Left ventricle myocardium inferior (tissue), 1 donor: Measurements from ENCODE around the gene PNRC2. TPM values are rescaled to one million over a fixed set of nuclear protein-coding genes. Genes with fewer than 3 reads are reported as not detected.

Experiments used
- DNase-seq: peaks from one replicate; pipeline ENCODE4 v3.0.0-alpha.2; 2020
- H3K27ac ChIP-seq: fragments of 200-600 bp; replicated peaks from 2 replicates; pipeline ENCODE4 v1.8.0; 2021
- H3K27me3 ChIP-seq: fragments of 200-600 bp; 2 replicates; pipeline ENCODE4 v1.8.0; 2021; ENCODE audit warnings: low read depth
- H3K36me3 ChIP-seq: fragments of 200-600 bp; 2 replicates; pipeline ENCODE4 v1.8.0; 2021
- H3K4me1 ChIP-seq: fragments of 200-600 bp; 2 replicates; pipeline ENCODE4 v1.8.0; 2021
- H3K4me3 ChIP-seq: fragments of 200-600 bp; 2 replicates; pipeline ENCODE4 v1.8.0; 2021; ENCODE audit warnings: mild to moderate bottlenecking, moderate library complexity
- H3K9me3 ChIP-seq: fragments of 200-600 bp; replicated peaks from 2 replicates; pipeline ENCODE4 v1.8.0; 2021
- intact Hi-C: fragments of 100-400 bp; cut with micrococcal nuclease; formaldehyde crosslinking; loops from one replicate; pipeline ENCODE4 v1.11.0; 2022
- total RNA-seq: library from RNA; stranded (reverse); fragmentation: NEBNext Ultra II Directional; extraction: Animal tissue kit (Norgen Biotek cat#: 25700); gene quantifications from one replicate; pipeline ENCODE4 v1.2.1, GENCODE V29; 2021
- TF ChIP-seq, protein P1 (sequence below): fragments of 200-600 bp; IDR thresholded peaks from 2 replicates; pipeline ENCODE4 v1.8.0; 2021; ENCODE audit warnings: antibody characterized with exemption, mild to moderate bottlenecking, borderline replicate concordance
- donor health status: DM: no; HTN: yes; CAD: no; lungs with severe emphysema.

PNRC2 gene
- total RNA-seq, 1 donor from 2014 or later = 92.3 TPM

DNA sequence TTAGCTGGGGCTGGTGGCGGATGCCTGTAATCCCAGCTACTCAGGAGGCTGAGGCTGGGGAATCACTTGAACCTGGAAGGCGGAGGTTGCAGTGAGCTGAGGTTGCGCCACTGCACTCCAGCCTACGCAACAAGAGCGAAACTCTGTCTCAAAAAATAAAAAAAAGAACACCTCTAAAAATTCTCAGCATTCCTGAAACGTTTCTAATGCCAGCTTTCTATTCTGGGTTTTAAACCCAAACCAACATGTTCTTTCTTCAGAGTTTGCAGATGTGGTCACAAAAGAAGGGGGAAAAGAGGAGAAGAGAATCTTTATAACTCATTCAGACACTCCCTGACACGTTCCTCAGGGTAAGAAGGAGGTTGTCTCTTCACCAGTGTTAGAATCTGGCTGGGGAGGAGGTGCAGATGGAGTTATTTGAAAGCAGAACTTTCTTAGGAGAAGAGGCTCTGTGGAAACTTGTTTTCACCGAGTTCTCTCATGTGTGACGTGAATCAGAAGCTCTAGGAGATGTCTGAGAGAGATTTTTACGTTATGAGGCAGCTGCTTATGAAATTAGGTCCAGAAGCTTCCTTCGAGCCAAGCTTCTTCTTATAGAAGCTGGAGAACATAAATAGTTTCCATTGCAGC, 28.7 kb upstream of the PNRC2 start:
- Histone ChIP-seq H3K27me3 (no peaks in the 10 kb centered on the region), H3K4me3 (no peak overlapping the region), H3K4me1 (no peaks in the 10 kb centered on the region), H3K9me3 (no peaks in the 10 kb centered on the region), H3K36me3 (no peaks in the 10 kb centered on the region), H3K27ac (no peak overlapping the region)
- TF ChIP-seq, protein P1, sequence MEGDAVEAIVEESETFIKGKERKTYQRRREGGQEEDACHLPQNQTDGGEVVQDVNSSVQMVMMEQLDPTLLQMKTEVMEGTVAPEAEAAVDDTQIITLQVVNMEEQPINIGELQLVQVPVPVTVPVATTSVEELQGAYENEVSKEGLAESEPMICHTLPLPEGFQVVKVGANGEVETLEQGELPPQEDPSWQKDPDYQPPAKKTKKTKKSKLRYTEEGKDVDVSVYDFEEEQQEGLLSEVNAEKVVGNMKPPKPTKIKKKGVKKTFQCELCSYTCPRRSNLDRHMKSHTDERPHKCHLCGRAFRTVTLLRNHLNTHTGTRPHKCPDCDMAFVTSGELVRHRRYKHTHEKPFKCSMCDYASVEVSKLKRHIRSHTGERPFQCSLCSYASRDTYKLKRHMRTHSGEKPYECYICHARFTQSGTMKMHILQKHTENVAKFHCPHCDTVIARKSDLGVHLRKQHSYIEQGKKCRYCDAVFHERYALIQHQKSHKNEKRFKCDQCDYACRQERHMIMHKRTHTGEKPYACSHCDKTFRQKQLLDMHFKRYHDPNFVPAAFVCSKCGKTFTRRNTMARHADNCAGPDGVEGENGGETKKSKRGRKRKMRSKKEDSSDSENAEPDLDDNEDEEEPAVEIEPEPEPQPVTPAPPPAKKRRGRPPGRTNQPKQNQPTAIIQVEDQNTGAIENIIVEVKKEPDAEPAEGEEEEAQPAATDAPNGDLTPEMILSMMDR = no peak
- intact Hi-C loops = no loop called here
- no peak for DNase-seq

DNA sequence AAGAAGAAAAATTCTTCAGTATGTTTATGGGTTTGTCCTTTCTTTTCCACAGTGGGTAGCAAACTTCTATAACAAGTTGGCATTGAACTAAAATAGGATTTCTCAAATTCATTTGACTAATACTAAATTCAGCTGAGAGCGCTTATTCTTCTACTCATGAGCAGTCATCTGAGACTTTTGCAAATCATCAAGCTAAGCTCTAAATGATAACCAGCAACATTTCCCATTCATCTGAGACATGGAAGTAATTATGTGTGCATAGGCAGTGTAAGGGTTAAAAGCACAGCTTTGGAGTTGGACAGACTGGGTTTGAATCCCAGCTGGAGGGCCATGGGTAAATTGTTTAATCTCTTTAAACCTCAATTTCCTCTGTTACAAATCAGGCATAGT, 28.1 kb upstream of the PNRC2 start:
- H3K27ac ChIP-seq = no peak overlapping the region
- intact Hi-C loops = no loop called here
- no peak for DNase-seq
- TF ChIP-seq, protein P1 = no peak
- no peaks in the 10 kb centered on the region for H3K9me3 ChIP-seq
- H3K36me3 ChIP-seq = no peaks in the 10 kb centered on the region
- H3K27me3 ChIP-seq = no peaks in the 10 kb centered on the region
- H3K4me3 ChIP-seq = no peak overlapping the region
- no peaks in the 10 kb centered on the region for H3K4me1 ChIP-seq

DNA sequence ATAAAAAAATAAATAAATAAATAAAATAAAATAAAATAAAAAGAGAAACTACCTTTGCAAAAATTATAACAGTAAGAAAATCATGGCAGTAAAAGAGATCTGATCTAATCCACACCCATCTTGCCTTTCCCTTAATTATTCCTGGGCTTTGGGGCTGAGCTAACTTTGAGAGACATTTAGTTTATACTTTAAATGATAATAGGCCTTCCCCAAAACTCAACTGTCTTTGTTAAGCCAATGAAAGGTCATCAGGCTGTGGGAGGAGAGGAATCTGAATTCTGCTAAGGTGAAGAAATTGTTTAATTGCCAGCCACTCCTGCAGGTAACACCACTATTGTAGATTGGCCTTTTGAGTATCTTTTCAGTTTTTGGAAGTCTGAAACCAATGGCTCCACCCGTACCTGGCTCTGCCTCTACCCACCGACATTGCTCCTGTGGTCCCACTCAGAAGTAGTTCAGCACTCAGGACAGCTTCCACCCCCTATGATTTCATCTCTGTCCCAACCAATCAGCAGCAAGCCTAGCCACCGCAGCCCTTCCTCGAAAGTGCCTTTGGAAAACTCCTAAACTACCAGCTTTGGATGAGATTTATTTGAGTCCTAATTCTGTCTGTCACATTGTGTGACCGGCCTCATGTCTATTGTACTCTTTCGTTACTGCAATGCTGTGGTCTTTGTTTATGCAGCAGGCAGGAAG, 23.0 kb upstream of the PNRC2 start:
- Histone ChIP-seq H3K27ac (no peak overlapping the region), H3K27me3 (no peaks in the 10 kb centered on the region), H3K36me3 (no peaks in the 10 kb centered on the region), H3K9me3 (no peaks in the 10 kb centered on the region), H3K4me1 (no peaks in the 10 kb centered on the region), H3K4me3 (no peak overlapping the region)
- no peak for DNase-seq
- TF ChIP-seq, protein P1 = no peak
- intact Hi-C loops = no loop called here

DNA sequence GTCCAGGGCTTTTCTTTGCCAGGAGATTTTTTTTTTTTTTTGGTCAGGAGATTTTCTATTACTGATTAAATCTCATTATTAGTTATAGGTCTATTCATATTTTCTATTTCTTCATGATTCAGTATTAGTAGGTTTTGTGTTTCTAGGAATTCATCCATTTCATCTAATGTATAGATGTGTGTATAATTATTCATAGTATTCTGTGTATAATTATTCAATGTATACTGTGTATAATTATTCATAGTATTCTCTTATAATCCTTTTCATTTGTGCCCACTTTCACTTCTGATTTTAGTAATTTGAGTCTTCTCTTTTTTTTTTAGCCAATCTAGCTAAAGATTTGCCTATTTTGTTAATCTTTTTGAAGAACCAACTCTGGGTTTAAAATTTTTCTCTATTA, 12.3 kb upstream of the PNRC2 start:
- intact Hi-C loops = no loop called here
- TF ChIP-seq, protein P1 = no peak
- Histone ChIP-seq H3K36me3 (no peaks in the 10 kb centered on the region), H3K27ac (no peak overlapping the region), H3K4me3 (no peak overlapping the region), H3K27me3 (no peaks in the 10 kb centered on the region), H3K9me3 (peaks cover 16% of the 10 kb centered on the region), H3K4me1 (no peaks in the 10 kb centered on the region)
- no peak for DNase-seq

DNA sequence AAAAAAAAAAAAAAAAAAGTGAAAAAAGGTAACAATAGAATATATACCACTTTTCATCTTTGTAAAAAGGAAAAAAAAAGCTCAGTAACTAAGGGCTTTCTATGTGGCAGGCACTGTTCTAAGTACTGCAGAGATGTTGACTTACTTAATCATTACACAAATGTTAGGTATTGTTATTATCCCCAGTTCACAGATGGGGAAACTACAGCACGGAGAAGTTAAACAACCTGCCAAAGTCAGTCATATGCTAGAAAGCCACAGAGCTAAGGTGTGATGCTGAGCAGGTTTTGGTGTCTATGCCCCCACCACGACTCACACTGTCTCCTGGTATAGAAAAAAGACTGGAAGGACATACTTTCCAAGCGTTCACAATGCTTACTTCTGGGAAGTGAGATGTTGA, 6.6 kb upstream of the PNRC2 start:
- H3K4me1 ChIP-seq = peaks cover 23% of the 10 kb centered on the region
- no peaks in the 10 kb centered on the region for H3K9me3 ChIP-seq
- no peak overlapping the region for H3K27ac ChIP-seq
- H3K27me3 ChIP-seq = no peaks in the 10 kb centered on the region
- TF ChIP-seq, protein P1 = no peak
- H3K36me3 ChIP-seq = no peaks in the 10 kb centered on the region
- H3K4me3 ChIP-seq = no peak overlapping the region
- intact Hi-C loops = no loop called here
- no peak for DNase-seq
